ENCODE measurements around the gene TTLL10.

DNA sequence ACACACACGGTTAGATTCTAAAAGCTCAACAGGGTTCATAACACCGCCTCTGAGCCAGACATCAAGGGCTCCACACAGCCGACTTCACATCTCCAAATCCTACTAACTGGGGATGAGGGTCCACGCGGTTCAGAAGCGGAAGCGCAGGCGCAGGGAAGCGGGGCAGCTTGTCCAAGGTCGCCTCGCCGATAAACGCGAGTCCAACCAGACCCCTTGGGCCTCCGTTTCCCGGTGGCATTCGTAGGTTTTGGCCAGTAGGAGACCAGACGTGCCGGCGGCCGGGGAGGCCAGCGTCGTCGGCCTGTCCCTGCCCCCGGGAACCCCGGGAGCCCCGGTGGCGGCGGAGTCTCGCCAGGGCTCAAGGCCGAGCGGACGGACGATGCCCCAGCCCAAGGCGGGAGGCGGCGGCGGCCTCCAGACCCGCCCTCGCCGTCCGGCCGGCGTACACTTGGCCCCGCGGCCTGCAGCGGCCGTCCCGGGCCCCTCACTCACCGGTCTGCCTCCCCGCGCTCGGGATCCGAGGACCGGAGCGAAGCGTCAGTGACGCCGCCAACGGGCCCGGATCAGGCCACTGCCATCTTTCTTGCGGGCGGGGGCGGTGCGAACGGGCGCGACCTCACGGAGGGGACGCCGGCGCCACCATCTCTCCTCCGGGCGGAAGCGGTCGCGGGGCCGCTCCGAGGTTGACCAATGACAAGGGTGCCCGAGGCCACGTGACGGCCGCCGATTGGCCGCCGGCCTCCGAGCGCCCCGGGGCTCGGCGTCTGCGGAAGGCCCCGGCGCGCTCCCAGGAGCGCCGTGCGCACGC lies 57.9 kb downstream of the TTLL10 start, which contains the start of gene SDF4:
- TF ChIP-seq, protein P1, sequence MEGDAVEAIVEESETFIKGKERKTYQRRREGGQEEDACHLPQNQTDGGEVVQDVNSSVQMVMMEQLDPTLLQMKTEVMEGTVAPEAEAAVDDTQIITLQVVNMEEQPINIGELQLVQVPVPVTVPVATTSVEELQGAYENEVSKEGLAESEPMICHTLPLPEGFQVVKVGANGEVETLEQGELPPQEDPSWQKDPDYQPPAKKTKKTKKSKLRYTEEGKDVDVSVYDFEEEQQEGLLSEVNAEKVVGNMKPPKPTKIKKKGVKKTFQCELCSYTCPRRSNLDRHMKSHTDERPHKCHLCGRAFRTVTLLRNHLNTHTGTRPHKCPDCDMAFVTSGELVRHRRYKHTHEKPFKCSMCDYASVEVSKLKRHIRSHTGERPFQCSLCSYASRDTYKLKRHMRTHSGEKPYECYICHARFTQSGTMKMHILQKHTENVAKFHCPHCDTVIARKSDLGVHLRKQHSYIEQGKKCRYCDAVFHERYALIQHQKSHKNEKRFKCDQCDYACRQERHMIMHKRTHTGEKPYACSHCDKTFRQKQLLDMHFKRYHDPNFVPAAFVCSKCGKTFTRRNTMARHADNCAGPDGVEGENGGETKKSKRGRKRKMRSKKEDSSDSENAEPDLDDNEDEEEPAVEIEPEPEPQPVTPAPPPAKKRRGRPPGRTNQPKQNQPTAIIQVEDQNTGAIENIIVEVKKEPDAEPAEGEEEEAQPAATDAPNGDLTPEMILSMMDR (conservative IDR thresholded peaks at IDR 0.05; ENCODE audit: low read length), result no peak
- no peak for TF ChIP-seq EZH2phosphoT487 (IDR thresholded peaks at IDR 0.05; ENCODE audit: borderline replicate concordance)

All from Loucy (cell line).